CD4-positive, alpha-beta T cell treated with Interleukin-6 at 100 ng/mL for 8 hours (primary cell): ENCODE measurements around the gene LLGL1.
A peak's percentile ranks its signal among the peaks of the same experiment; 100 is the strongest.

Experiments used
- DNase-seq: peaks from one replicate; pipeline ENCODE4 v3.0.0-alpha.2; 2020; ENCODE audit warnings: mixed read lengths, low spot score

The LLGL1 gene

GRCh38 chr17:18225121-18225641, at the start of gene LLGL1:
Gene LLGL1 (plus strand): TSS chr17:18225635. CDS start chr17:18225683, 48 bp downstream.
- peak; percentile 95 for DNase-seq

DNA sequence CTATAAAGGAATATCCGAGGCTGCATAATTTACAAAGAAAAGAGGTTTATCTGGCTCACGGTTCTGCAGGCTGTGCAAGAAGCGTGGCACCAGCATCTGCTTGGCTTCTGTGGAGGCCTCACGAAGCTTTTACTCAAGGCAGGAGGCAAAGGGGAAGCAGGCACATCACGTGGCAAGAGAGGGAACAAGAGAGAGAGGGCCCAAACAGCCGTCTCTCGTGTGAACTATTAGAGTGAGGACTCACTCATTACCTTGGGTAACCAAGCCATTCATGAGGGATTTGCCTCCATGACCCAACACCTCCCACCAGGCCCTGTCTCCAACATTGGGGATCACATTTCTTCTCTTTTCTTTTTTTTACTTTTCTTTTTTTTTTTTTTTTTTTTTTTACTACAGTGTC, 49.3 kb upstream of the LLGL1 start:
- no peak for DNase-seq

GRCh38 chr17:18177133-18177532, 48.3 kb upstream of the LLGL1 start:
- DNase-seq: no peak

GRCh38 chr17:18177722-18178121, 47.7 kb upstream of the LLGL1 start:
- DNase-seq: no peak

GRCh38 chr17:18179196-18179595, 46.2 kb upstream of the LLGL1 start:
- no peak for DNase-seq

DNA sequence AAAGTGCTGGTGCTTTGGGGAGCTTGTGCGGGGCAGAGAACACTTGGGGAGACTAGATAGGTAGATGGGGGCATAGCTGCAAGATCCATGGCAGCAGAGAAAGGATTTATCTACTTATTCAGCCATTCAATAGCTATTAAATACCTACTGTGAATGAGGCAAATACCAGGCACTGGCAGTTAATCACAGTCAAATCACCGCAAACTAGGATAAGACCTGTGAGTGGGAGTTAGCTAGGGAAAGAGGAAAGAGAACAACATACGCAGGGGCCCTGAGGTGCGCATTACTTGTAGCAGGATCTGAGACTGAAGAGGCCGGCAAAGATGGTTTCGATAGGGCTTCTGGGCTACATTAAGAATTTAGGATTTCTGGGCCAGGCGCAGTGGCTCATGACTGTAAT, 45.6 kb upstream of the LLGL1 start:
- DNase-seq: no peak

GRCh38 chr17:18181358-18181757, 44.1 kb upstream of the LLGL1 start:
- DNase-seq: no peak

- DNase-seq: no peak
Measured at GRCh38 chr17:18182110-18182977, 43.1 kb upstream of the LLGL1 start.

DNA sequence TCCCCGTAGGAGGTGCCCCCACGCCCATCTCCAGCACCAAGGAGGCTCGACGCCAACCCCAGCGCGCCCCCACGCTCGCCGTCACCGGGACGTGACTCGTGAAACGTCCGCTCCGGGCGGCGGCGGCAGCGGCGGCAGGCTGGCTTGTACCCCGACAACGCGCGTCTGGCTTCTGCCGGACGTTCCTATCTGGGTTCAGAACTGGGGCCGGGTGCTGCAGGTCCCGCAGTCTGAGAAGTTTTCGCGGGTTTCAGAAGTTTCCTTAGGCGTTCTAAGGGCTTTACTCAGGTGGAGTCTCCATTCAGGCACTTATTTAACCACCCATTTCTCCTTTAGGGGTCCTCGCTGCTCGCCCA, 42.5 kb upstream of the LLGL1 start:
- peak; percentile 82 for DNase-seq

DNA sequence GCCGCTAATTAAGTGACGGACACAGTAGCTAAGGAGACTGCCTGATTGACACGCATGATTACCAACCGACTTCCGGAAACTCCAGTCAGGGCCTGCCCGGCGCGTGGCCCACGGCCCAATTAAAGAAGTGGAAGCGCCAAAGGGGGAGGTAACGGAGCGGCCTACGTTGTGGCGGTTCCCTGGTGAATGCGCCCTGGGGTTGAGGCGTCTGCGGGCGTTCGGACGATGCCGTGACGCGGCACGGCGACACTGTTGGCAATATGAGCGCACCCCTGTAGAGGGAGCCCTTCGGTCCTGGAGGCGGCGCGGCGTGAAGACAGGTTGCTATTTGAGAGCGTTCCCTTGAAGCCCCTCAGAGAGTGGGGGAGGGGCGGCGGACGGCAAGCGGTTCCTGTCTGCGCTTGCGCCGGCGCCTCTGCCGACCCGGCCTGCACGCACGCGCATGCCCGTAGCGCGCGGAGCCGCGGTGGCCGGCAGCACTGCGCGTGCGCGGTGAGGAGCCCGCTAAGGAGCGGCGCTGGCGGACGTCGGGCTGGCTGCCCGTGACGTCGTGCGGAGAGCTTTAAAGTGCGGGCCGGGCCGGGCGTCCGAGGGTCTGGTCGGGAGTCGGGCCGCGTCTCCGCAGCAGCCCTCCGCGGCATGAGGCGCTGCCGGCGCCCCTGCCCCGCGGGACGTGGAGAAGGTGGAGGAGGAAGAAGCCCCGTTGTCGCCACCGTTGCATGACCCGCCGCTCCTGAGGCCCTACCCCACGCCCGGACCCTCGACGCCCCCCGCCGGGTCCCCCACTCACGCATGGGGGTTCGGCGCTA, 41.9 kb upstream of the LLGL1 start, which contains the start of gene ALKBH5:
ALKBH5 (plus strand) TSS at position 495 of the 809 bp plus-strand sequence. CDS start 416 bp downstream, outside the sequence.
- peak; percentile 99 for DNase-seq

DNA sequence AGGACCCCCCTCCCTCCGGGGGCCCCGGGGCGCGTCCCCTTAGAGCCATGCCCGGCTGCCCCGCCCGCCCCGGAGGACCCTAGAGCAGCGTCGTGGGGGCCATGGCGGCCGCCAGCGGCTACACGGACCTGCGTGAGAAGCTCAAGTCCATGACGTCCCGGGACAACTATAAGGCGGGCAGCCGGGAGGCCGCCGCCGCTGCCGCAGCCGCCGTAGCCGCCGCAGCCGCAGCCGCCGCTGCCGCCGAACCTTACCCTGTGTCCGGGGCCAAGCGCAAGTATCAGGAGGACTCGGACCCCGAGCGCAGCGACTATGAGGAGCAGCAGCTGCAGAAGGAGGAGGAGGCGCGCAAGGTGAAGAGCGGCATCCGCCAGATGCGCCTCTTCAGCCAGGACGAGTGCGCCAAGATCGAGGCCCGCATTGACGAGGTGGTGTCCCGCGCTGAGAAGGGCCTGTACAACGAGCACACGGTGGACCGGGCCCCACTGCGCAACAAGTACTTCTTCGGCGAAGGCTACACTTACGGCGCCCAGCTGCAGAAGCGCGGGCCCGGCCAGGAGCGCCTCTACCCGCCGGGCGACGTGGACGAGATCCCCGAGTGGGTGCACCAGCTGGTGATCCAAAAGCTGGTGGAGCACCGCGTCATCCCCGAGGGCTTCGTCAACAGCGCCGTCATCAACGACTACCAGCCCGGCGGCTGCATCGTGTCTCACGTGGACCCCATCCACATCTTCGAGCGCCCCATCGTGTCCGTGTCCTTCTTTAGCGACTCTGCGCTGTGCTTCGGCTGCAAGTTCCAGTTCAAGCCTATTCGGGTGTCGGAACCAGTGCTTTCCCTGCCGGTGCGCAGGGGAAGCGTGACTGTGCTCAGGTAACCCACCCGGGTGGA, 41.0 kb upstream of the LLGL1 start:
- DNase-seq: peak; percentile 56

DNA sequence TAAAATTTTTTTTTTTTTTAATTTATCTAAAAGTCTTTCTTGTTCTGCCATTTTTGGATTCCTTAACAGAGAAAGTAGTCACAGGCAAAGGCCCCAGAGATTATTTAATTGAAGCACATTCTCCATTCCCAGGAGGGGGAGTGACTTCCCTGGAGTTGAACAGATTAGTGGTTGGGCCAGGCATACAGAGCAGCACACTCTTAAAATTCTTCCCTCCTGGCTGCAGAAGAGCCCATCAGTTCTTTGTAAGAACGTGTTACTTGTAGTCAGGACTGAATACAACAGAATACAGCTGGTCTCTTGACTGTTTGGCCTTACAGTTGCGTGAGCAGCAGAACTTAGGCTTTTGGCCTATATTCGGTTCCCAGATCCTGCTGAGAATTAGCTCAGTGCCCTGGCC, 40.0 kb upstream of the LLGL1 start:
- no peak for DNase-seq

DNA sequence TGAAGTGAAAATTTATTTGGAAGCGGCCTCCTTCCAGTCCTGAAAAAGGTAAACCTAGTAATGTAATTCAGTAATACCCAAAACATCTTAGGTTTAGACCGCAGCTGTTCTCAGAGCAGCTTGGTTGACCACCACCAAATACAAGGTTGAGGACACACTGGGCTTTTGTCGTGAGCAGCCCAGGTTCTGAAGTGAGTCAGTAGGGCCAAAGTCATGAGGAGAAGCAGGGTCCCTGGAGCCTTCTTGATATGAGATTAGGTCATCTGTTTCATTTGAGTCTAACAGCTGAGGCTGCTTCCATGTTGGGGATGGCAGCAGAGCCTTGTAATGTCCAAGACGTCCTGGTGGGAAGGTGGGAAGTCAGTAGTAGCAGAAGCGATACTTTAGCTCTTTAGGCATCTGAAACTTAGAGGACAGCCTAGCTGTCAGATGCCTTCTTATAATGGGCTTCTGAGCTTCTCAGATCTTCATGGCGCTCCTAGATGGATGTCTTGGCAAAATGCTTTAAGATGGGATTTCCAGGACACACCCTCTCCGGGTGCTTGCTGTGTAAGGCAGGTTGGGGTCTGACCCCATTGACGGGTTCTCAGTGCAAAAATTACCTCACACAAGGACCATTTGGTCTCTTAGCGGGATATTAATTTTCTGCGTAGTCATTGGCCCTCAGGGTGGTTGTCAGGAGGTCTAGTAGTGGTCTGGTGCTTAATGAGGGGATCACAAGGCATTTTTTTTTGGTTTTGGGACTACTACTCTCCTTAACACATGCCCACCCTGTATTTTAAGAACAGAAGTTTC, 39.4 kb upstream of the LLGL1 start:
- DNase-seq: no peak

DNA sequence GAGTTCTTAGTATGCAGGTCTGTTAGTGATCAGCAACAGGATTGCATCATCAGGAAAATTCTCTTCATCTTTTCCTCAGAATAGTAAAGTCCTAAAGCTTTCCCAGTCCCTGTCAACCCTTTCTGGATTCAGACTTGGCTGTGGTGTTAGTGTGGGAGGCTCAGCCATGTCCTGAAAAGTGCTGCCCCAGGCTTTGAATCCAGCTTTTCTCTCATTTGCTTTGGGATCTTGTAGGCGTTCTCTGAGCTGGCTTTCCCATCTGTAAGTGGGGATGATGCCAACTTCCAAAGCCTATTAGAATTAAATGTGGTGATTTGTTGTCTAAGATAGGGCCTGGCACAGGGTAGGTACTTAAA, 38.8 kb upstream of the LLGL1 start:
- DNase-seq: no peak

GRCh38 chr17:18187226-18187625, 38.2 kb upstream of the LLGL1 start:
- DNase-seq: no peak

- no peak for DNase-seq
Measured at GRCh38 chr17:18187821-18188761, 37.3 kb upstream of the LLGL1 start.

DNA sequence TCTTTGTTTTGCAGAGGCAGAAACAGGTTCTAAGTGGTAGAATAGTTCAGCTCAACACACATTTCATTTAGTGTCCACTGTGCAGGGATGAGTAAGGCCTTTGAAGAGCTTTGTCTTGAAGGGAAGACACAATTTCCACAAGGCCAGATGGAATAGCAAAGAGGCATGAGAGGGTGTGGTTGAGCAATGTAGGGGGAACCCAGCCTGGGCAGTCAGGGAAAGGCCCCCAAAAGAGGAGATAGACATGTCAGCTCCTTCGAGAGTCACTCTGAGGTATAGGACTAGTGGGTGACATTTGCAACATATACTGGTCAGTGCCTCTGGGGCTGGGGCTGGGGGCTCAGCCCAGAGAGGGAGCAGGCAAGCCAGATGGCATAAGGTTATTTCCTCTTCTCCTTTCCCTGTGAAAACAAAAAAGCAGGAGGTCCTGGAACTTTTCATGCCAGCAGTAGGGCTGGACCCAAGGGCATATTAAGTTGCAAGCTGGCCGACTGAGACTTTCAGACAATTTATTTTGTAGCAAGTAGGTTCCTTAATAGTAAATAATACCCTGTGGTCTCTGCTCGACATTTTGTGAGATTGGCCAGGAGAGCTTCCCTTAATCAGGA, 34.7 kb upstream of the LLGL1 start:
- no peak for DNase-seq

- DNase-seq: no peak
Measured at GRCh38 chr17:18191236-18191667, 34.2 kb upstream of the LLGL1 start.

DNA sequence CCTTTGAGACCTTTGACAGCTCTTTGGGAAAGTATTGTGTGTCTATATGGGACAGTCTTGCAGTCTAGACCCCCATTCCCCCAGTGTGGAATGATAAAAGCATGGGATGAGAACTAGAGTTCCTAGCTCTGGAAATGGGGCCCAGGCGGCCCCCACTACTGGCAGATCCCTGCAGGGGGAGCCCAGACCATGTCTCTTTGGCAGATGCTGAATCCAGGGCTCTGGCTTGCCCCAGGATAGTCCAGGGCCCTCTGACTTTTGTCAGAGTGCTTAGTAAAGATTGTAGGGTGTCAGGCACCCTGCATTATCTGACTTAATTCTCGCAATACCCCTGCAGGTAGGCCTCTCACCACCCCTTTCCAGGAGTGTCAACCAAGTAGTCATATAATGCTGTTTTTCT, 33.5 kb upstream of the LLGL1 start:
- no peak for DNase-seq
